ENCODE results near the gene FOXA2.

FOXA2 gene

DNA sequence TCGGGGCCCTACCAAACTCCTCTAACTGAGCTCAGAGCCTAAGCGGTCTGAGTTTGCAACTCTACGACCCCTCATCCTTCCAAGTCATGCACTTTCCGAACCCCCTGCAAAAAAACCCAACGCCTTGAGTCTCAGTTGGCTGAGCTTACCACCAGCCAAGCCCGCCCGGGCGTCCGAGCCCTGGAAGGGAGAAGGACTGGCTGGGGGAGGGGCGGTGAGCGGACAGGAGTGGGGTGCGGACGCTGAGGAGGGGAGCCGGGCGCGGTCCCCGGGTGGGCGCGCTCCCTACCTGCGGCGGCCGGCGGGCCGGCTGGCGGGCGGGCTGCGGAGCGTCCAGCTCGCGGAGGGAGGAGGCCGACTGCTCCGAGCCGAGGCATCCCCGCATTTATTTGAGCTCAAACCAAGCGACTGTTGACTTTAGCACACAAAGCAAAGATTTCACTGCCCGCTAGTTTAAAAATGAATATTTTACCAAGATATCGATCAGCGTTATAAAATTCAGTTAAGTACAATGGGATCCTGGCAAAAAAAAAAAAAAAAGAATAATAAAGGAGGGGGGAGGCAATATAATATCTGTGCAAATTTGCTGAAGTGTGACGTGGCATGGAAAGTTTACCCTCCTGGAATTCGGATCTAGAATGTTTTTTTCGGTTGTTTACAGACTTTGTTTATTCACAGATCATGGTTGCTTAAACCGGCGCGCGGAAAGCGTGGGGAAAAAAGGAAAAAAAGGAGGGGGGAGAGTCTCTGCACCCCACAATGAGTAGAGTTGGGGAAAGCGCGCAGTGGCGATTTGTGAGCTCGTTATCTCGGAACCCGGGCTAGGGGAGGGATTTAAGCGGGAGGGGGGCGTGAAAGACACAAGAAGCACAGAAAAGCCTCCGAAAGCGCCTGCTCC is 5.9 kb downstream of the FOXA2 start:
- TF ChIP-seq GATA3 (IDR thresholded peaks at IDR 0.05; ENCODE audit: low read depth, low read length), result no peak
- TF ChIP-seq GATA2 (IDR thresholded peaks at IDR 0.05; ENCODE audit: low read depth, low read length), result no peak

DNA sequence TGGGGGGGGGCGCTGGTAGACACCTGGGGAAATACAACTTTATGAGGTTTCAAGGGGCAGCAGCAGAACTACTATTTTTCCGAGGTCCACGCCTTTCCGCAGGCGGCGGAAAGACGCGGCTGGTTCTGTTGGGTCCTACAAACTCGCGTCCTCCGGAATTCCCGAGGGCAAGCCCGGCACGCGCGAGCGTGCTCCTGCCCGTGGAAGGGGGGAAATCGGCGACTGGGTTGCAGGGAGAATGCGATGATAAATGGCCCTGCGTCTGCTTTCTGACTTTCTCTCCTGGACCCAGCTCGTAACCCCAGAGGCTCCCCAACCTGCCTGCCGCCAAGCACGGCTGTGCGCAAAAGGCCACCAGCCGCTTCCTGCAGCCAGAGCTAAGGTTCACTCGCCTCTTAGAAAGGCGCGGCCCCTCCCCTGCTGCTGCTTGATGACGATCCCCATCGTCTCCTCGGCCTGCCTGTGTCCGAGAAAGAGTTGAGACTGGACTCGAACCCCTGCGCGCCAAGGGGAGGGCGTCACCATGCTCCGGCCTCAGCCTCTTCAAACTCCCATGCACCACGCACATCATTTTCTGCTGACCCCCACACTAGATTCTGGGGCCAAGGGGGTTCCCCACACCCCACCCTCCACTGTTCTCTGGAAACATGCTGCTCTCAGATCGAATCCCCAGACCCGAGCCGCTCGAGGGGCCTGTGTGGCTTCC is 6.7 kb downstream of the FOXA2 start:
- no peak for TF ChIP-seq GATA3 (IDR thresholded peaks at IDR 0.05; ENCODE audit: low read depth, low read length)
- TF ChIP-seq GATA2 (IDR thresholded peaks at IDR 0.05; ENCODE audit: low read depth, low read length), result no peak

DNA sequence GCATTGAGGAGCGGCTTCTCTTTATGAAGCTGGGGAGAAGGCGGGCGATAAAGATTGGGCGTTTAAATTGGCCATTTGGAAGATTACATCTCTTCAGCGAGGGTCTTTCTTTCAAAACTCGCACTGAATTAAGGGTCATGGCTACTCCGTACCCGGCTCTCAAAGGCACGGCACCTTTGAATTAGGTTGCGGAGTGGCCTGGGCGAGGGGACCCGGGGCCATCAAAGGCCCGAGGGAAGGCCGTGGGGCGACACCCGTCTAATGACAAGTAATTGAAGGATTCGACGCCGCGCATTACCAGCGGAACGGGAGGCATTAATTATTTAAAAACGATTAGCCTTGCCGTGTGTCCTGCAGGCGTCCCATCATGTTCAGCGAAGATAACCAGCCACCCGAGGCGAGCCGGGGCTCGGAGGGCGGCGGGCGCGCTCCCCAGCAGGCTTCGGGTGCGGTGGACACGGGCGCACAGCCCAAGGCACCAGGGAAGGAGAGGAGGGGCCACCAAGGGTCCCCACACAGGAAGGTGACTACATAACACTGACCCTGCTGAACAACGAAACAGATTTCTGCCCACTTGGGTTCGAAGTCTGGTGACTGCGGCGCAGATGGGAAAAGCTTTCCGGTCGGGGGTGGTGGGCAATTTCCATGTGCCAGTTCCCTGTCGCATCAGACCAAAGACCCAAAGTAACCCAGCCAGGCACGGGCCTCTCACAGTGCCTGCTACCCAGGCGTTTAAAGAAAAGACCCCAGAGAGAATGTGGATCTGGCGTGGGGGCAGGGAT is 7.4 kb downstream of the FOXA2 start:
- no peak for TF ChIP-seq GATA3 (IDR thresholded peaks at IDR 0.05; ENCODE audit: low read depth, low read length)
- TF ChIP-seq GATA2 (IDR thresholded peaks at IDR 0.05; ENCODE audit: low read depth, low read length), result no peak

DNA sequence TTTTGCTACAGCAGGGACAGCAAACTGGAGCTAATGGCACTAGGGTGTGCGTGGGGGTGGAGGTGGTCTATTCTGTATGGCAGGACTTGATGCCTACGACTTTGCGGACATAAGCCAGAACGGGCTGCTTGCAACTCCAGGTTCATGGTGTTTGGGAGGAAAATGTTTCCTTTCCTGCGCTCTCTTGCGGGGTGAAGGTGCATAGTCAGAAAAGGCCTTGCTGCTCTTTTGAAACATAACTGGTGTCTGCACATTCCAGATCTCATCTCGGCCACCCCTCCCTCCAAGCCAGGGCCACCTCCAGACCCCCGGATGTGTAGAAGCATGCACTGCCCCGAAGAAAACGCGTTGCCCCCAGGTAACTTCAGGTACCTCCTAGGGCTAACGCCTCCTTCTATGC is 8.1 kb downstream of the FOXA2 start:
- no peak for TF ChIP-seq GATA3 (IDR thresholded peaks at IDR 0.05; ENCODE audit: low read depth, low read length)
- no peak for TF ChIP-seq GATA2 (IDR thresholded peaks at IDR 0.05; ENCODE audit: low read depth, low read length)

DNA sequence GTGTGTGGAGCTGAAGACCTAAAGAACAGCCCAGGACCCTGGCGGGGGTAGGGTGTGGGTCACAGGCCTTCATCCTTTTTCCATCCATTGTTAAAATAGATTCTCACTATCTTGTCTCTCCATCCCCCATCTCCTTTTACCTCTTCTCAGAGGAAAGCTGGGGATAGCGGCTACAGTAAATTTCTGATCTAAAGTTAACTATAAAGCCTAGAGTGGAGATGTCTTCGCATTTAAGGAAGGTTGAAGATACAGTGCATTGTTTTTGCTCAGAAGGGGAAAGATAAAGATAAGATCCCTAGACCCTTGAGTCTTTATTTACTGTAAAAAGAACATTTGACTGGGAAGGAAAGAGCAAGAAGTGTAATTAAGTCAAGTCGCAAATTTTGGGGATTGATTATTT is 8.6 kb downstream of the FOXA2 start:
- TF ChIP-seq GATA3 (IDR thresholded peaks at IDR 0.05; ENCODE audit: low read depth, low read length) (no peak), GATA2 (IDR thresholded peaks at IDR 0.05; ENCODE audit: low read depth, low read length) (no peak)

DNA sequence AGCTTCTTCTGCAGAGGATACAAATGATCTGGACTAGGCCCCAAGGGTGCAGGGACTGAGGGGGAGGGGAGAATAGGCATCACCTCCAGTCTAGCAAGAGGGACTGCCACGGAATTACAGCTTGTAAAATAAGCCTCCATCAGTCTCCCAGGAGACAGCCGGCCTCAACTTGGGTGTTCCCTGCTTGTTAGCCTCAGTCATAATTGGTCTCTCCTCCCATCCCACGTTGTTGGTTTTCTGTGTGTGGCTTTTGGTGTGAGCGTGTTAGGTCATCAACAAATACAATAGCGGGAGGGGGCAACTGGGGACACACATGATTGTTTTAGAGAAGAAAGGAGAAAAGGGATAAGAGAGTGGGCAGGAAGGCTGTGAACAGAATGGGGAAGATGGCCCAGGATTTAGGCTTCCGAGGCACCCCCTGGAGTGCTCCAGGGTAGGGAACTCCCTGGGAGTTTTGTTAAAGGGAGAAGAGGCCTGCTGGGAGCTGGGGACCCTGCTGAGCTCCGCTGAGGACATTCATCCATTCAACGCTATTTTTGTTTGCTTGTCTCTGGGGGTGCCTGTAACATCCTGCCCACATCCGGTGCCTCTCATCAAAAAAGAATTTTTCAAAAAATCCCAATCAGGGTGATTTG is 9.2 kb downstream of the FOXA2 start:
- TF ChIP-seq GATA3 (IDR thresholded peaks at IDR 0.05; ENCODE audit: low read depth, low read length), result no peak
- no peak for TF ChIP-seq GATA2 (IDR thresholded peaks at IDR 0.05; ENCODE audit: low read depth, low read length)

DNA sequence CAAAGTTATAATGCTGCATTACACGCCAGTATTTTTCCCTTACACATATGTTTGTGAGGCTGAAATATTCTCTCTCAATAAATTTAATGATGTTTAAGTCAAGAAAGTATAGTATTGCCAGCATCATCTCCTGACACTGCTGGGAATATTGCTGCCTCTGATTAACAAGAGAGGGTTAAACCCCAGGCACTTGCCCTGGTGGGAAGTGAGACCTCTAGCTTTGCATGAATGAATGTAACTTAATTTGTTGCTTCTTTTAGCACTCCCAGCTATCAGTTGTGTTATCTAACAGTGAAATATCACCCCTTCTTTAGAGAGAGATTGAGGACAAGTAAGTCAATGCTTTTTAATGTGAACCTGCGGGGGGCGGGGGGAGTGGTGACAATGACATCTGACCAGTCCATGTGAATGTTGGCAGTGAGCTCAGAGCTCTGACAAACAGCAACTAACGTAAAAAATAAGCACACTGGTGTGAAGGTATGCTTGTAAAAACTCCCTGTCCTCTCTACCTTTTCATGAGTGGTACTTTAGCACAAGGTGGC is 9.8 kb downstream of the FOXA2 start:
- TF ChIP-seq GATA3 (IDR thresholded peaks at IDR 0.05; ENCODE audit: low read depth, low read length), result no peak
- no peak for TF ChIP-seq GATA2 (IDR thresholded peaks at IDR 0.05; ENCODE audit: low read depth, low read length)

DNA sequence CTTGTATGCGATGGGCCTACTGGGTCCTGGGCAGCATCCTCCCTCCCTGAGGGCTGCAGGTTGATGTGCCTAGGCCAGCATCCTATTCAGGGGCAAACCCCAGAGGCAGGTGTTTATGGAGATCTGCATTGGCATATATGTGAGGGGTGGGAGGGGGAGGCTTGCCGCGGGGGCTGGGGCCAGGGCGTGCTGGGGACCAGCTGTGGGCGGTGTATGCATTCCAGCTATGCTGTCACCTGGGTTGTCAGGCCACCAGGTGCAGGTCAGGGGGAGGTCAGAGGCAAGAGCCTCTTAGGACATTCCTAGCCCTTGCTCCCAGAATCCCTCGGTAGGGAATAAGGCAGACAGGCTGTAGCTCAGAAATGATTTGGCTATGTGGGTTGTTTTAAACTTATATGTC is 11.9 kb downstream of the FOXA2 start:
- no peak for TF ChIP-seq GATA3 (IDR thresholded peaks at IDR 0.05; ENCODE audit: low read depth, low read length)
- no peak for TF ChIP-seq GATA2 (IDR thresholded peaks at IDR 0.05; ENCODE audit: low read depth, low read length)

DNA sequence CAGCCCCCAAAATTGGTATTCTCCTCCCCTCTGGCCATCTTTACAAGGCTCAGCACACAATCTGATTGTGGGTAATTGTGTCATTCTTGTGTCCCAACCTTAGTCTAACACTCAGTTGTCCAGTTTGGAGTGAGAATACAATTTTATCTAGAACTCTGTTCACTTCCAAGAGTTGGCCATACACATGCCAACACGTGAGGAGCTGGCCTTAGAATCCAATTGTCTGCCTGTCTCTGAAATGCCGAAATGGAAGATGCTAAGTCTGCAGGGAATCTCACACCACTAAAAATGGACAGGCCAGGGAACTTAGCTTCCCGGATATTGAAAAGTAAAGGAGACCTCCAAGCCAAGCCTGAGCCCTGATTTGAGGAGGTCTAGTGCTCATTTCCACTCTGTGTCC is 12.3 kb downstream of the FOXA2 start:
- no peak for TF ChIP-seq GATA2 (IDR thresholded peaks at IDR 0.05; ENCODE audit: low read depth, low read length)

DNA sequence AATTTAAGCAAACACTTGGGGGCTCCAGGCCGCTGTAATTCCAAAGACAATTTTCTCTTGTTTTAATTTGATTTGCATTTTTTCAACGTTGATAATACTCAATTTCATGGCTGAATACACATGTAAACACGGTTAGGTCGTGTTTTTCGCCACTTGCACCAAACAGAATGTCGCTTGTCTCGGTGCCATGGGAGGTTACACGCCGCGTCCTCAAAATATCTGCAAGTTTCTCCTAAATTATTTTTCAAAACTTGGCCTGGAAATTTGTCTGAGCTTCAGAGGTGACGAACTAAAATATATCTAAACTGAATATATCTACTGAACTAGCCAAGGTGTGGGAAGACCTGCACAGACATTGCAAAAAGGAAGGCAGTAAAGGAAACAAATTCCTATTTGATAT is 15.0 kb downstream of the FOXA2 start:
- TF ChIP-seq GATA2 (IDR thresholded peaks at IDR 0.05; ENCODE audit: low read depth, low read length) (no peak), GATA3 (IDR thresholded peaks at IDR 0.05; ENCODE audit: low read depth, low read length) (no peak)

DNA sequence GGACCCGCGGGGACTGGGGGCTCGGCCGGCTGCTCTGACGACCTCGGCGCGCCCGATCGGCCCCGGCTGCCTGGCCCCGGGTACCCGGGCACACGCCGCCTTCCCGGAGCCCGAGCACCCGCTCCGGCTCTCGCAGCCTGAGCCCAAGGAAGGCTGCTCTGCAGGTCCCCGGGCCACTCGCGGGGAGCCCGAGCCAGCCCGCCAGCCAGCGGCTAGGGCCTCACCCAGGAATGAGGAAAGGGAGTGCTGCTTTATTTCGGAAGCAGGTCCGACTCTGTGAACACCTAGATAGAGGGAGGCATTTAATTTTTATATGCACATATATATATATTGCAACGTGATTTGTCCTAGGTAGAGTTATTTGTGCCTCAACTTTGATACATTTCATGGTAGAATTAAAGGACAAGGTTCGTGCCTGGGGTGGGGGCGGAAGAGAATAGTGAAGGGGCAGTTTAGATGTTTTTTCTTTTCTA is 15.5 kb downstream of the FOXA2 start:
- no peak for TF ChIP-seq GATA3 (IDR thresholded peaks at IDR 0.05; ENCODE audit: low read depth, low read length)
- no peak for TF ChIP-seq GATA2 (IDR thresholded peaks at IDR 0.05; ENCODE audit: low read depth, low read length)

DNA sequence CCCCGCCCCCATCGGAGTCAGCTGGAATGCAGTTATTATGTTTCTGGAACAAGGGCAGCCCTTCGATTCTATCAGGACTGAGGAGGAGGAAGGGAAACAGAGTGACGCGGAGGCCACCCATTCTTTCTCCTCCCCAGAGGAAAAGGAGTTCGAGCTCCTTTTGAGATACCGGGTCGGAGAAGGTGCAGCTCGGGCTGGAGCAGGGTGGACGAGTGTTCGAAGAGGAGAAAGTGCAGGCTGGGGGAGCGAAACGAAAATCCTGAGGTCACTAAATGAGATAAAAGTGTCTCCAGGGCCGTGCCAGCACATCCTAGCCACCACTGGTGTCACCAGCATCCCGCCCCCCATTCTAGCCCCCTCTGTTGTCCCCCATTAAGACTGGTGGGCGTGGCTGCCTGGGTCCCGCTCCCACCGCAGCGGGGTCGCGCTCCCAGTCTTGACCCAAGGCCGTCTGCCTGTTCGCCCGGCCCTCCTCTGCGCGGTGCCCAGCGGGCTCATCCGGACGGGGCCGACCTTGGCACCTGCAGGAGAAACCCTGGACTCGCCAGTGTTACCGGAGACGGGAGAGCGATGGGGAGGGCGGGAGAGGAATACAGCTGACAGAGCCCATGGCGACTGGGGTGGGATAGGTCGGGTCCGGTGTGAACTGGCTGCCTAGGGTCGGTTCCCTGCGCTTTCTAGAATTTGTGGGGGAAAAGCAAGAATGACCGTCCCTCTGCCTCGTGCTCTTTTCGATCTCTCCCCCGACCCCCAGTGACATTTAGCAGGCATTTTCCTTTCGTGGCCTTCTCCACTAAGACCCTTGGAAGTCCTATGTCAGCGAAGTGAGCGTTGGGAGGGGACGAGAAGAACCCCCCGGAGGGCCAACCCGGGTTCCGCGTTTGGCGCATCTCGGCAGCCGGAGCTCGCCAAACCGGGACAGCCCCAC is 16.2 kb downstream of the FOXA2 start:
- TF ChIP-seq GATA2 (IDR thresholded peaks at IDR 0.05; ENCODE audit: low read depth, low read length), result no peak
- TF ChIP-seq GATA3 (IDR thresholded peaks at IDR 0.05; ENCODE audit: low read depth, low read length), result no peak

All from SH-SY5Y (cell line).